ENCODE results near the gene TGM2. TPM values are rescaled to one million over a fixed set of nuclear protein-coding genes. Genes with fewer than 3 reads are reported as not detected.

TGM2 gene
- polyA plus RNA-seq, 1 donor from 2014 or later, result not detected

GRCh38 chr20:38098952-38099351 is 66.1 kb downstream of the TGM2 start:
- Histone ChIP-seq H3K9me3 (ENCODE audit: low read length) (no peaks in the 10 kb centered on the region), H3K4me2 (ENCODE audit: low read length) (no peak overlapping the region), H4K20me1 (ENCODE audit: insufficient read depth) (no peaks in the 10 kb centered on the region), H3F3A (ENCODE audit: insufficient read depth, low read length, poor library complexity, severe bottlenecking) (no peaks in the 10 kb centered on the region), H3K9ac (ENCODE audit: low read length) (no peak overlapping the region), H3K79me2 (replicated peaks; ENCODE audit: insufficient read depth, low read length) (no peaks in the 10 kb centered on the region), H3K27me3 (ENCODE audit: insufficient read depth, low read depth, low read length) (no peaks in the 10 kb centered on the region), H3K36me3 (ENCODE audit: insufficient read depth, low read length) (no peaks in the 10 kb centered on the region), H3K9me2 (ENCODE audit: insufficient read depth, low read length) (no peaks in the 10 kb centered on the region), H2AFZ (ENCODE audit: low read depth, low read length) (no peak overlapping the region), H3K4me3 (ENCODE audit: low read length) (no peak overlapping the region), H3K27ac (ENCODE audit: low read length) (no peak overlapping the region)
- no peak for TF ChIP-seq CTCF (IDR thresholded peaks at IDR 0.05; ENCODE audit: poor library complexity, severe bottlenecking)
- TF ChIP-seq EZH2 (IDR thresholded peaks at IDR 0.05; ENCODE audit: borderline replicate concordance, insufficient read depth, low read length, poor library complexity, severe bottlenecking), result no peak
- no peak for TF ChIP-seq REST (IDR thresholded peaks at IDR 0.05; ENCODE audit: borderline replicate concordance)
- no peak for TF ChIP-seq SMC3 (conservative IDR thresholded peaks at IDR 0.05; ENCODE audit: poor library complexity)
- TF ChIP-seq MXI1 (conservative IDR thresholded peaks at IDR 0.05; ENCODE audit: poor library complexity, severe bottlenecking), result no peak
- TF ChIP-seq EP300 (conservative IDR thresholded peaks at IDR 0.05; ENCODE audit: poor library complexity, severe bottlenecking), result no peak

GRCh38 chr20:38095017-38095686 is 69.9 kb downstream of the TGM2 start:
- no peaks in the 10 kb centered on the region for H3K9me2 ChIP-seq (ENCODE audit: insufficient read depth, low read length)
- H3K4me3 ChIP-seq (ENCODE audit: low read length), result no peak overlapping the region
- no peaks in the 10 kb centered on the region for H3K79me2 ChIP-seq (replicated peaks; ENCODE audit: insufficient read depth, low read length)
- no peak overlapping the region for H2AFZ ChIP-seq (ENCODE audit: low read depth, low read length)
- no peak overlapping the region for H3K9ac ChIP-seq (ENCODE audit: low read length)
- H3K36me3 ChIP-seq (ENCODE audit: insufficient read depth, low read length), result no peaks in the 10 kb centered on the region
- TF ChIP-seq TAF1 (IDR thresholded peaks at IDR 0.05; ENCODE audit: low read depth), result no peak
- TF ChIP-seq REST (IDR thresholded peaks at IDR 0.05; ENCODE audit: borderline replicate concordance), result no peak
- TF ChIP-seq POLR2AphosphoS5 (IDR thresholded peaks at IDR 0.05), result no peak
- no peak for TF ChIP-seq SMC3 (conservative IDR thresholded peaks at IDR 0.05; ENCODE audit: poor library complexity)
- no peak for TF ChIP-seq EZH2 (IDR thresholded peaks at IDR 0.05; ENCODE audit: borderline replicate concordance, insufficient read depth, low read length, poor library complexity, severe bottlenecking)
- no peak for TF ChIP-seq CTCF (IDR thresholded peaks at IDR 0.05; ENCODE audit: poor library complexity, severe bottlenecking)
- TF ChIP-seq RAD21 (conservative IDR thresholded peaks at IDR 0.05), result no peak
- no peak for TF ChIP-seq MXI1 (conservative IDR thresholded peaks at IDR 0.05; ENCODE audit: poor library complexity, severe bottlenecking)
- TF ChIP-seq EP300 (conservative IDR thresholded peaks at IDR 0.05; ENCODE audit: poor library complexity, severe bottlenecking), result no peak
- H3F3A ChIP-seq (ENCODE audit: insufficient read depth, low read length, poor library complexity, severe bottlenecking), result no peaks in the 10 kb centered on the region
- no peaks in the 10 kb centered on the region for H3K9me3 ChIP-seq (ENCODE audit: low read length)
- no peak overlapping the region for H3K4me2 ChIP-seq (ENCODE audit: low read length)
- no peak overlapping the region for H3K27ac ChIP-seq (ENCODE audit: low read length)
- H3K27me3 ChIP-seq (ENCODE audit: insufficient read depth, low read depth, low read length), result no peaks in the 10 kb centered on the region
- H4K20me1 ChIP-seq (ENCODE audit: insufficient read depth), result no peaks in the 10 kb centered on the region

Data from neural cell (in vitro differentiated cells).